ENCODE data around the gene UGT1A10.
"Not testable (repeated sequence)": the region's sequence is repeated elsewhere in the genome, so short reads cannot be mapped to it uniquely, and the experiment has no call there.

UGT1A10 gene

GRCh38 chr2:233746475-233747282 lies 110.4 kb downstream of the UGT1A10 start:
- DNase-seq (ENCODE audit: low spot score), result no peak
- in situ Hi-C loops (cut with MboI; ENCODE audit: low sequenced_read_pairs, unreplicated experiment), result no loop called here
- TF ChIP-seq, protein P1, sequence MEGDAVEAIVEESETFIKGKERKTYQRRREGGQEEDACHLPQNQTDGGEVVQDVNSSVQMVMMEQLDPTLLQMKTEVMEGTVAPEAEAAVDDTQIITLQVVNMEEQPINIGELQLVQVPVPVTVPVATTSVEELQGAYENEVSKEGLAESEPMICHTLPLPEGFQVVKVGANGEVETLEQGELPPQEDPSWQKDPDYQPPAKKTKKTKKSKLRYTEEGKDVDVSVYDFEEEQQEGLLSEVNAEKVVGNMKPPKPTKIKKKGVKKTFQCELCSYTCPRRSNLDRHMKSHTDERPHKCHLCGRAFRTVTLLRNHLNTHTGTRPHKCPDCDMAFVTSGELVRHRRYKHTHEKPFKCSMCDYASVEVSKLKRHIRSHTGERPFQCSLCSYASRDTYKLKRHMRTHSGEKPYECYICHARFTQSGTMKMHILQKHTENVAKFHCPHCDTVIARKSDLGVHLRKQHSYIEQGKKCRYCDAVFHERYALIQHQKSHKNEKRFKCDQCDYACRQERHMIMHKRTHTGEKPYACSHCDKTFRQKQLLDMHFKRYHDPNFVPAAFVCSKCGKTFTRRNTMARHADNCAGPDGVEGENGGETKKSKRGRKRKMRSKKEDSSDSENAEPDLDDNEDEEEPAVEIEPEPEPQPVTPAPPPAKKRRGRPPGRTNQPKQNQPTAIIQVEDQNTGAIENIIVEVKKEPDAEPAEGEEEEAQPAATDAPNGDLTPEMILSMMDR (IDR thresholded peaks at IDR 0.05; ENCODE audit: borderline replicate concordance, control extremely low read depth, extremely low read depth, insufficient read depth, missing control alignments), result no peak

DNA sequence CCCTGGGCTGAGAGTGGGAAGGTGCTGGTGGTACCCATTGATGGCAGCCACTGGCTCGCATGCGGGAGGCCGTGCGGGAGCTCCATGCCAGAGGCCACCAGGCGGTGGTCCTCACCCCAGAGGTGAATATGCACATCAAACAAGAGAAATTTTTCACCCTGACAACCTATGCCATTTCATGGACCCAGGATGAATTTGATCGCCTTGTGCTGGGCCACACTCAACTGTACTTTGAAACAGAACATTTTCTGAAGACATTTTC lies 111.0 kb downstream of the UGT1A10 start:
- DNase-seq (ENCODE audit: low spot score), result no peak
- TF ChIP-seq, protein P1 (IDR thresholded peaks at IDR 0.05; ENCODE audit: borderline replicate concordance, control extremely low read depth, extremely low read depth, insufficient read depth, missing control alignments), result no peak
- in situ Hi-C loops (cut with MboI; ENCODE audit: low sequenced_read_pairs, unreplicated experiment), result no loop called here

DNA sequence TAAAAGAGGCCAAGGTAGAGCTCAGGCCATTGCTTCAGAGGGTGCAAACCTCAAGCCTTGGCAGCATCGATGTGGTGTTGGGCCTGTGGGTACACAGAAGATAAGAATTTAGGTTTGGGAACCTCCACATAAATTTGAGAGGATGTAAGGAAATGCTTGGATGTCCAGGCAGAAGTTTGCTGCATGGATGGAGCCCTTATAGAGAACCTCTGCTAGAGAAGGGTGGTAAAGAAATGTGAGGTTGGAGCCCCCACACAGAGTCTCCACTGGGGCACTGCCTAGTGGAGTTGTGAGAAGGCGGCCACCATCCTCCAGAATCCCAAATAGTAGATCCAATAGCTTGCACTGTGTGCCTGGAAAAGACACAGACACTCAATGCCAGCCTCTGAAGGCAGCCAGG lies 114.4 kb downstream of the UGT1A10 start:
- DNase-seq (ENCODE audit: low spot score); in situ Hi-C loops (cut with MboI; ENCODE audit: low sequenced_read_pairs, unreplicated experiment): not testable (repeated sequence)

- in situ Hi-C loops (cut with MboI; ENCODE audit: low sequenced_read_pairs, unreplicated experiment); DNase-seq (ENCODE audit: low spot score): not testable (repeated sequence)
These were observed 115.2 kb downstream of the UGT1A10 start for GRCh38 chr2:233751212-233752009.

GRCh38 chr2:233754872-233755611 lies 118.8 kb downstream of the UGT1A10 start:
- DNase-seq (ENCODE audit: low spot score), result no peak
- in situ Hi-C loops (cut with MboI; ENCODE audit: low sequenced_read_pairs, unreplicated experiment), result no loop called here
- TF ChIP-seq, protein P1 (IDR thresholded peaks at IDR 0.05; ENCODE audit: borderline replicate concordance, control extremely low read depth, extremely low read depth, insufficient read depth, missing control alignments), result no peak

DNA sequence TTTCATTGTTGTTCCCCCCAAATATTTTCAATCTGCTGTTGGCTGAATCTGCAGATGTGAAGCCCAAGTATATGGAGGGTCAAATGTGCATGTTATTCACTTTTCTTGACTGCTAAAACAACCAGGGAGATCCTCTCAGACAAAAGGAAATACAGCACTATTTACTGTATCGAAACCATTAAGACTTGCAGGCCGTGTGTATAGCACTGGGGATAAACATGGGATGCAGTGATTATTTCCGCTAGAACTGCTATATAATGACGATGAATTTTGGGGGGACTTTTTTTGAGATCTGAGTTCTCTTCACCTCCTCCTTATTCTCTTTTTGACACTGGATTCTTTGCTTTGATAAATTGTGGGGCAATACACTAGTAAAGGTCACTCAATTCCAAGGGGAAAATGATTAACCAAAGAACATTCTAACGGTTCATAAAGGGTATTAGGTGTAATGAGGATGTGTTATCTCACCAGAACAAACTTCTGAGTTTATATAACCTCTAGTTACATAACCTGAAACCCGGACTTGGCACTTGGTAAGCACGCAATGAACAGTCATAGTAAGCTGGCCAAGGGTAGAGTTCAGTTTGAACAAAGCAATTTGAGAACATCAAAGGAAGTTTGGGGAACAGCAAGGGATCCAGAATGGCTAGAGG lies 120.3 kb downstream of the UGT1A10 start:
- in situ Hi-C loops (cut with MboI; ENCODE audit: low sequenced_read_pairs, unreplicated experiment), result no loop called here
- no peak for DNase-seq (ENCODE audit: low spot score)
- TF ChIP-seq, protein P1 (IDR thresholded peaks at IDR 0.05; ENCODE audit: borderline replicate concordance, control extremely low read depth, extremely low read depth, insufficient read depth, missing control alignments), result no peak

DNA sequence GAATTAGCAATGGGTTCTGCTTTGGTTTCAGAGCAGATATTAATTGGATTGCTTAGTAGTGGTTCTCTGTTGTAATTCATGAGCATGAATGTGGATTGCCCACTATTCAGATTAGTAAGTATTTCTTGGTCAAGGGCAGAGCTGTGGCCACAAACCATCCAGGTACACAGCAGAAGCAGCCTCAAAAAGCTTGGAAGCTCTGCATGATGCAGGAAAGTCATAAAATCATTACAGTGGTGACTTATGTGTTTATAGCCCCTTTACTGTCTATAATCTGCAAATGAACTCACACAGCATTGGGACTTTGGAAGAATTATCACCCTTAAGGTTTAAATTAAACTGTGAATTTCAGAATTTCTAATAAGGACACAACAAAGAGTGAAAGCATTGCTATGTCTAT lies 121.9 kb downstream of the UGT1A10 start:
- in situ Hi-C loops (cut with MboI; ENCODE audit: low sequenced_read_pairs, unreplicated experiment), result no loop called here
- TF ChIP-seq, protein P1 (IDR thresholded peaks at IDR 0.05; ENCODE audit: borderline replicate concordance, control extremely low read depth, extremely low read depth, insufficient read depth, missing control alignments), result no peak
- DNase-seq (ENCODE audit: low spot score), result no peak
